ENCODE results near the gene HNRNPL.

DNA sequence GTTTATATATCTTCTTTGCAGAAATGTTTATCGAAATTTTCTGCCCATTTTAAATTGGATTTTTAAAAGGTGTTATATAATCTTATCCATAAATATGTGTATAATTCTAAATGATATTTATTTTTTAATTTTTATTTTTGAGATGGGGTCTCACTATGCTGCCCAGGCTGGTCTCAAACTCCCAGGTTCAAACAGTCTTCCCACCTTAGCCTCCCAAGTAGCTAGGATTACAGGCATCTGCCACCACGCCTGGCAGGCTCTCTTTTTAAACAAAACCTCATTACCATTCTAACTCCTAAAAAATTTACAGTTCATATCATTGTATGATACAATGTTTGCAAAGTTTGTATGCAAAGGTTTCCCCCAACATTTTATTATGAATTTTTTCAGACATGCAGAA lies 53.6 kb downstream of the HNRNPL start:
- TF ChIP-seq, protein P1, sequence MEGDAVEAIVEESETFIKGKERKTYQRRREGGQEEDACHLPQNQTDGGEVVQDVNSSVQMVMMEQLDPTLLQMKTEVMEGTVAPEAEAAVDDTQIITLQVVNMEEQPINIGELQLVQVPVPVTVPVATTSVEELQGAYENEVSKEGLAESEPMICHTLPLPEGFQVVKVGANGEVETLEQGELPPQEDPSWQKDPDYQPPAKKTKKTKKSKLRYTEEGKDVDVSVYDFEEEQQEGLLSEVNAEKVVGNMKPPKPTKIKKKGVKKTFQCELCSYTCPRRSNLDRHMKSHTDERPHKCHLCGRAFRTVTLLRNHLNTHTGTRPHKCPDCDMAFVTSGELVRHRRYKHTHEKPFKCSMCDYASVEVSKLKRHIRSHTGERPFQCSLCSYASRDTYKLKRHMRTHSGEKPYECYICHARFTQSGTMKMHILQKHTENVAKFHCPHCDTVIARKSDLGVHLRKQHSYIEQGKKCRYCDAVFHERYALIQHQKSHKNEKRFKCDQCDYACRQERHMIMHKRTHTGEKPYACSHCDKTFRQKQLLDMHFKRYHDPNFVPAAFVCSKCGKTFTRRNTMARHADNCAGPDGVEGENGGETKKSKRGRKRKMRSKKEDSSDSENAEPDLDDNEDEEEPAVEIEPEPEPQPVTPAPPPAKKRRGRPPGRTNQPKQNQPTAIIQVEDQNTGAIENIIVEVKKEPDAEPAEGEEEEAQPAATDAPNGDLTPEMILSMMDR (IDR thresholded peaks at IDR 0.05), result no peak
- TF ChIP-seq, protein P2, sequence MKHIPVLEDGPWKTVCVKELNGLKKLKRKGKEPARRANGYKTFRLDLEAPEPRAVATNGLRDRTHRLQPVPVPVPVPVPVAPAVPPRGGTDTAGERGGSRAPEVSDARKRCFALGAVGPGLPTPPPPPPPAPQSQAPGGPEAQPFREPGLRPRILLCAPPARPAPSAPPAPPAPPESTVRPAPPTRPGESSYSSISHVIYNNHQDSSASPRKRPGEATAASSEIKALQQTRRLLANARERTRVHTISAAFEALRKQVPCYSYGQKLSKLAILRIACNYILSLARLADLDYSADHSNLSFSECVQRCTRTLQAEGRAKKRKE (CRISPR knock-in tag; IDR thresholded peaks at IDR 0.05; ENCODE audit: low read depth), result no peak
- TF ChIP-seq MAFK (IDR thresholded peaks at IDR 0.05; ENCODE audit: partially characterized antibody), result no peak
- TF ChIP-seq, protein P3, sequence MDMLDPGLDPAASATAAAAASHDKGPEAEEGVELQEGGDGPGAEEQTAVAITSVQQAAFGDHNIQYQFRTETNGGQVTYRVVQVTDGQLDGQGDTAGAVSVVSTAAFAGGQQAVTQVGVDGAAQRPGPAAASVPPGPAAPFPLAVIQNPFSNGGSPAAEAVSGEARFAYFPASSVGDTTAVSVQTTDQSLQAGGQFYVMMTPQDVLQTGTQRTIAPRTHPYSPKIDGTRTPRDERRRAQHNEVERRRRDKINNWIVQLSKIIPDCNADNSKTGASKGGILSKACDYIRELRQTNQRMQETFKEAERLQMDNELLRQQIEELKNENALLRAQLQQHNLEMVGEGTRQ (IDR thresholded peaks at IDR 0.05), result no peak
- no peak for TF ChIP-seq TP53 (CRISPR knock-in tag; IDR thresholded peaks at IDR 0.05)
- no peak for TF ChIP-seq SREBF2 (IDR thresholded peaks at IDR 0.05)
- no peak for TF ChIP-seq POLR2A (IDR thresholded peaks at IDR 0.05; ENCODE audit: low read length)
- TF ChIP-seq RFX5 (IDR thresholded peaks at IDR 0.05), result no peak
- TF ChIP-seq JUN (IDR thresholded peaks at IDR 0.05), result no peak

All from A549 (cell line).